B cell (primary cell): ENCODE data around the gene DIS3L2. TPM values are rescaled to one million over a fixed set of nuclear protein-coding genes. Genes with fewer than 3 reads are reported as not detected.
"Not testable (repeated sequence)": the region's sequence is repeated elsewhere in the genome, so short reads cannot be mapped to it uniquely, and the experiment has no call there.

Experiments
- ATAC-seq: fragments of 200-7000 bp; cut with Tn5 transposase; one replicate; pipeline ENCODE4 v1.10.0; 2021; ENCODE audit warnings: low read depth, mild to moderate bottlenecking, moderate number of reproducible peaks, moderate library complexity
- CTCF ChIA-PET: fragments of 350-600 bp; sonication (Branson Sonifier 250); formaldehyde crosslinking; loops from one replicate; lab custom pipeline; 2021; ENCODE audit warnings: antibody characterized with exemption, inconsistent platforms; lab: Charles Lee
- POLR2A ChIA-PET: fragments of 350-600 bp; sonication (Branson Sonifier 250); formaldehyde crosslinking; loops from one replicate; lab custom pipeline; 2021; ENCODE audit warnings: antibody characterized with exemption; lab: Charles Lee
- DNase-seq: peaks from one replicate; pipeline ENCODE4 v3.0.0; 2013
- H2AFZ ChIP-seq: 2 replicates; pipeline ENCODE4 v1.6.1; 2012; ENCODE audit warnings: mild to moderate bottlenecking, low read depth, low read length; ENCODE audit not compliant: insufficient read depth, poor library complexity, severe bottlenecking
- H3K27ac ChIP-seq, 2 donors: 1 replicate in 1 of 2; 2 replicates in 1 of 2; pipeline ENCODE4 v1.5.1; 2012 to 2013; ENCODE audit warnings: low read length in 2 of 2, mild to moderate bottlenecking in 2 of 2, moderate library complexity in 1 of 2
- H3K27me3 ChIP-seq, 4 experiments: fragments of 200-600 bp in 1 of 4; sonication (generic) in 1 of 4; replicated peaks in 1 of 4; 1 replicate in 2 of 4; 2 replicates in 2 of 4; pipeline versions ENCODE4 v1.6.1 to v1.7.0; 2013 to 2016; ENCODE audit warnings: low read length in 3 of 4, mild to moderate bottlenecking in 2 of 4, mixed read lengths in 1 of 4, moderate library complexity in 1 of 4; ENCODE audit not compliant: insufficient read depth in 4 of 4, control insufficient read depth in 3 of 4; ENCODE audit errors: control extremely low read depth in 1 of 4
- H3K36me3 ChIP-seq, 2 experiments: replicated peaks in 1 of 2; 1 replicate in 1 of 2; 2 replicates in 1 of 2; pipeline versions ENCODE4 v1.6.1 to v1.7.1; 2013; ENCODE audit warnings: low read length in 1 of 2; ENCODE audit not compliant: insufficient read depth in 2 of 2, control insufficient read depth in 1 of 2; ENCODE audit errors: control extremely low read depth in 1 of 2, extremely low read depth in 1 of 2
- H3K4me1 ChIP-seq, 2 donors: fragments of 200-600 bp in 1 of 2; sonication (generic) in 1 of 2; 1 replicate in 1 of 2; 2 replicates in 1 of 2; pipeline versions ENCODE4 v1.5.1 to v1.6.1; 2013 to 2017; ENCODE audit warnings: low read length in 2 of 2; ENCODE audit not compliant: control insufficient read depth in 2 of 2, insufficient read depth in 2 of 2
- H3K4me2 ChIP-seq: replicated peaks from 2 replicates; pipeline ENCODE3; 2012; ENCODE audit warnings: mild to moderate bottlenecking, low read depth, low read length; ENCODE audit not compliant: poor library complexity, severe bottlenecking
- H3K4me3 ChIP-seq, 5 experiments: fragments of 200-600 bp in 1 of 5; sonication (generic) in 1 of 5; 1 replicate in 3 of 5; 2 replicates in 2 of 5; pipeline versions ENCODE4 v1.5.1 to v1.7.0; 2011 to 2016; ENCODE audit warnings: low read length in 4 of 5, mild to moderate bottlenecking in 4 of 5, low read depth in 2 of 5, control low read depth in 1 of 5, moderate library complexity in 1 of 5; ENCODE audit not compliant: insufficient read depth in 1 of 5; ENCODE audit errors: control extremely low read depth in 1 of 5, extremely low read depth in 1 of 5
- H3K79me2 ChIP-seq: fragments of 200-600 bp; sonication (generic); one replicate; pipeline ENCODE4 v1.6.0; 2016; ENCODE audit warnings: low read length; ENCODE audit not compliant: control insufficient read depth, insufficient read depth
- H3K9ac ChIP-seq: fragments of 200-600 bp; sonication (generic); 2 replicates; pipeline ENCODE4 v1.6.1; 2017; ENCODE audit warnings: mild to moderate bottlenecking, low read length, moderate library complexity
- H3K9me3 ChIP-seq, 3 donors: one replicate each; pipeline versions ENCODE4 v1.6.1 to v1.7.1; 2013; ENCODE audit warnings: low read length in 2 of 3; ENCODE audit not compliant: control insufficient read depth in 2 of 3, insufficient read depth in 1 of 3; ENCODE audit errors: control extremely low read depth in 1 of 3
- H4K20me1 ChIP-seq: 2 replicates; pipeline ENCODE4 v1.6.0; 2012; ENCODE audit warnings: mild to moderate bottlenecking, low read length; ENCODE audit not compliant: insufficient read depth, control insufficient read depth, poor library complexity, severe bottlenecking
- H3K27ac Mint-ChIP-seq: one replicate; pipeline ENCODE4 v1.8.0; 2021; ENCODE audit warnings: mixed read lengths
- H3K27me3 Mint-ChIP-seq: one replicate; pipeline ENCODE4 v1.8.0; 2021; ENCODE audit warnings: mixed read lengths
- H3K4me1 Mint-ChIP-seq: one replicate; pipeline ENCODE4 v1.8.0; 2021; ENCODE audit warnings: mixed read lengths
- H3K4me3 Mint-ChIP-seq: one replicate; pipeline ENCODE4 v1.8.0; 2021; ENCODE audit warnings: mixed read lengths
- H3K9me3 Mint-ChIP-seq: one replicate; pipeline ENCODE4 v1.8.0; 2022; ENCODE audit warnings: mixed read lengths; ENCODE audit not compliant: insufficient read depth
- CTCF ChIP-seq: fragments of 200-600 bp; IDR thresholded peaks from one replicate; pipeline ENCODE4 v1.8.0; 2022; ENCODE audit warnings: antibody characterized with exemption, mild to moderate bottlenecking
- EZH2 ChIP-seq: IDR thresholded peaks from 2 replicates; pipeline ENCODE4 v1.6.1; 2012; ENCODE audit warnings: borderline replicate concordance, low read depth, mild to moderate bottlenecking, moderate library complexity, low read length; ENCODE audit not compliant: insufficient read depth, poor library complexity, severe bottlenecking
- WGBS: methylation state at CpG from one replicate; pipeline ENCODE4 v1.1.5; 2013; ENCODE audit warnings: missing lambda C conversion rate; ENCODE audit not compliant: insufficient coverage; 5-methylcytosine and 5-hydroxymethylcytosine counted together
- intact Hi-C: fragments of 100-400 bp; cut with micrococcal nuclease; formaldehyde crosslinking; loops from one replicate; pipeline ENCODE4 v1.10.0; 2022
- polyA plus RNA-seq: library from polyadenylated mRNA; depleted of rRNA; stranded (reverse); fragments of >200 nt; gene quantifications from 2 replicates; pipeline ENCODE4 v1.2.3, GENCODE V29; 2012
- total RNA-seq, 2 donors: library from RNA; stranded (reverse); fragments of 120-200 nt in 1 of 2; gene quantifications; 1 replicate in 1 of 2; 2 replicates in 1 of 2; pipeline versions ENCODE4 v1.2.3 to v1.2.4, GENCODE V29; 2013 to 2022

Gene DIS3L2
- total and polyA plus RNA-seq, 2 donors (not counting 1 experiment from before 2014, with no cell fraction given): 34.5 to 70.1 TPM

GRCh38 chr2:231946241-231946814 is 15.2 kb upstream of the DIS3L2 start:
- Histone ChIP-seq H3K9me3 (no peaks in the 10 kb centered on the region), H3K9ac (no peak overlapping the region), H3K79me2 (no peaks in the 10 kb centered on the region), H2AFZ (no peak overlapping the region), H3K36me3 (no peaks in the 10 kb centered on the region), H3K4me3 (no peak overlapping the region), H4K20me1 (no peaks in the 10 kb centered on the region), H3K27me3 (peaks cover 0 to 4% (median 0%) of the 10 kb centered on the region in 4 experiments), H3K4me2 (no peak overlapping the region), H3K27ac (no peak overlapping the region), H3K4me1 (no peaks in the 10 kb centered on the region)
- Mint-ChIP-seq H3K27me3 (peaks cover 16% of the 10 kb centered on the region), H3K9me3 (no peaks in the 10 kb centered on the region), H3K4me1 (no peaks in the 10 kb centered on the region), H3K27ac (no peak overlapping the region), H3K4me3 (no peak overlapping the region)
- no peak for ATAC-seq
- POLR2A ChIA-PET: no interaction called here
- WGBS: 93% methylated on average over 11 of the region's 15 CpGs
- DNase-seq: no peak
- intact Hi-C loops: no loop called here
- CTCF ChIA-PET: no interaction called here
- TF ChIP-seq CTCF (no peak), EZH2 (no peak)

GRCh38 chr2:231947112-231947511 is 14.4 kb upstream of the DIS3L2 start:
- H3K4me3 Mint-ChIP-seq, H3K9me3 ChIP-seq, H3K9ac ChIP-seq, H3K27me3 ChIP-seq, CTCF ChIA-PET, intact Hi-C loops, H4K20me1 ChIP-seq, H3K9me3 Mint-ChIP-seq, H2AFZ ChIP-seq, ATAC-seq, H3K79me2 ChIP-seq, H3K4me1 ChIP-seq, H3K27ac Mint-ChIP-seq, H3K36me3 ChIP-seq, DNase-seq, H3K4me1 Mint-ChIP-seq, H3K4me3 ChIP-seq, H3K4me2 ChIP-seq, H3K27ac ChIP-seq, POLR2A ChIA-PET: not testable (repeated sequence)
- H3K27me3 Mint-ChIP-seq: peaks cover 18% of the 10 kb centered on the region
- WGBS: 91% methylated on average over 6 of the region's 11 CpGs
